Measurements from ENCODE around the gene RHCE. TPM values are rescaled to one million over a fixed set of nuclear protein-coding genes. Genes with fewer than 3 reads are reported as not detected.
A peak's percentile ranks its signal among the peaks of the same experiment; 100 is the strongest.
"Not testable (repeated sequence)": the region's sequence is repeated elsewhere in the genome, so short reads cannot be mapped to it uniquely, and the experiment has no call there.

The RHCE gene
- polyA plus RNA-seq, 1 experiment, result 0.59 TPM

DNA sequence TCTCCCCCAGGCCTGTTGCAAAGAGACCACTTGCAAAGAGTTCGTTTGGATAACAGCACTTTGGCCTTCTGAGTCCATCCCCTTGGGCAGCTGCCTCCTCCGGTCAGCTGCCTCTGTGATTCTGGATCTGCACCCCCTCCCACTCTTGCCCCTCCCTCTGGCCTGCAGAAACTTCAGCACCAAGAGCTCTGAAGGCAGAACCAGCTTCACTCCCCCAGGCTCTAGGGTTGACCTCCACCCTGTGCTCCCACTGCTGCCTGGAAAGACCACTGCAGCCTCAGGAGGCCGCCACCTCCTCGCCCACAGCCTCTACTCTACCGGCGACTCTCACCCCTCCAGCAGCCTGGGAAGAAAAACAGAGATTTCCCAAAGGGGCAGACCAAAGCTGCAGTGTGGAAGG is 6.5 kb downstream of the RHCE start:
- CTCF ChIA-PET, result not testable (repeated sequence)

DNA sequence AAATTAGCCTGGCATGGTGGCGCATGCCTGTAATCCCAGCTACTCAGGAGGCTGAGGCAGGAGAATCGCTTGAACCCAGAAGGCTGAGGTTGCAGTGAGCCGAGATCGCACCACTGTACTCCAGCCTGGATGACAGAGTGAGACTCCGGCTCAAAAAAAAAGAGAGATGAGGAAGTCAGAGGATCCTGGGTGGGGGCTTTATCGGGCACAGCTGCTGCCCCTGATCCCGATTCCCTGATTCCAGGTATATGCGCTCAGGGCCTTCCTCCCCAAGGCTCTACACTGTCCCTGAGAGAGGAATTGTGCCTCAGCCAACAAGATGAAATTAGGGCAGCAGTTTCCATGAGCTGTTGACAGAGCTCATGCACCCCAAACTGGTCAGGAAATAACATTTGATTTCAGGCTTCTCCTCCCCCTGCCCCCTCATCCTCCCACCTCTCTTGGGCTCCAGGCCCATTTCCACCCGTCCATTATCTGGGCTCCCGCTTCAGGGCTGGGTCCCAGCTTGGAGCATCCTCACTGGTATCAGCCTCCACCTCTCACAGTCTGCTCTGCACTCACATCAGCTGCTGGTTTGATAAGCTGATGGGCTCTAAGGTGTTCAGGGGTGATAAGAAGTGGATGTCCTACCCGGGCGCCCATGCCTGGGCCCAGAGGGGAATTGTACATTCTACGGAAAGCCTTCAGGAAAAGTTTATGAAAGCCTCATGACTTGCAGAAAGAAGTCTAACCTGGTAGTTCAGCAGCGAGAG is 7.6 kb downstream of the RHCE start:
- H3K36me3 ChIP-seq (ENCODE audit: control insufficient read depth, insufficient read depth, low read length); DNase-seq (ENCODE audit: low read depth); CTCF ChIA-PET; H3K4me3 ChIP-seq (ENCODE audit: low read depth, low read length); H3K27me3 ChIP-seq (ENCODE audit: control insufficient read depth, insufficient read depth, low read length); POLR2A ChIA-PET: not testable (repeated sequence)

More for the DNA sequence above, 6.5 kb downstream of the RHCE start:
- H3K4me3 ChIP-seq (ENCODE audit: low read depth, low read length); H3K36me3 ChIP-seq (ENCODE audit: control insufficient read depth, insufficient read depth, low read length); H3K27me3 ChIP-seq (ENCODE audit: control insufficient read depth, insufficient read depth, low read length); DNase-seq (ENCODE audit: low read depth); POLR2A ChIA-PET: not testable (repeated sequence)

- H3K27me3 ChIP-seq (ENCODE audit: control insufficient read depth, insufficient read depth, low read length); POLR2A ChIA-PET; H3K36me3 ChIP-seq (ENCODE audit: control insufficient read depth, insufficient read depth, low read length); H3K4me3 ChIP-seq (ENCODE audit: low read depth, low read length); CTCF ChIA-PET; DNase-seq (ENCODE audit: low read depth): not testable (repeated sequence)
These were observed 10.8 kb downstream of the RHCE start for GRCh38 chr1:25409641-25410427.

DNA sequence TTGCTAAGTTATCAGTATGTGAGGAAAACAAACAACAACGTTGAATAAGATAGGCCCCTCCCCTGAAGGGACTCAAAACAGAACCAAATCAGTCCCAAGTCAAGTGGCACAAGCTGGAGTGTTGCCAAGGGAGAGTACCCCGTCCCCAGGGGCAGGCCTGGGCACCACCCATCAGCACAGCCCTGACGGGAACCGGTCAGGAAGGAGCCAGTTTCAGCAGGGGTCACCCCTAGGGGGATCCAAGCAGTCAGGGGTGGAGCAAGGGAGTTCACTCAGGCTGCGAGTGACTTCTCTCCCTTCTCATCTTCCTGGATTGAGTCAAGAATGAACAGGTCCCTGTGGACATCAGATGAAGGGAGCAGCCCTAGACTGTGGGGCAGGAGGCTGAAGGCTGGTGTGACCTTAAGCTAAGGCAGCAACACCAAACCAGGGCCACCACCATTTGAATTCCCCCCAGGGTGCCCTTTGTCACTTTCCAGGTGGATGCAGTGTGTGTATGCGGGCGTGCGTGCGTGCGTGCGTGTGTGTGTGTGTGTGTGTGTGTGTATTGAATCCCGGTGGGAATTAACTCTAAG is 14.8 kb downstream of the RHCE start:
- H3K27me3 ChIP-seq (ENCODE audit: control insufficient read depth, insufficient read depth, low read length); H3K4me3 ChIP-seq (ENCODE audit: low read depth, low read length); DNase-seq (ENCODE audit: low read depth); POLR2A ChIA-PET; H3K36me3 ChIP-seq (ENCODE audit: control insufficient read depth, insufficient read depth, low read length): not testable (repeated sequence)
- CTCF ChIA-PET, result interaction anchor here (2.3 kb wide), 1 partner anchor 115 kb away, joined by 5 read pairs; no protein-coding TSS in a partner anchor

DNA sequence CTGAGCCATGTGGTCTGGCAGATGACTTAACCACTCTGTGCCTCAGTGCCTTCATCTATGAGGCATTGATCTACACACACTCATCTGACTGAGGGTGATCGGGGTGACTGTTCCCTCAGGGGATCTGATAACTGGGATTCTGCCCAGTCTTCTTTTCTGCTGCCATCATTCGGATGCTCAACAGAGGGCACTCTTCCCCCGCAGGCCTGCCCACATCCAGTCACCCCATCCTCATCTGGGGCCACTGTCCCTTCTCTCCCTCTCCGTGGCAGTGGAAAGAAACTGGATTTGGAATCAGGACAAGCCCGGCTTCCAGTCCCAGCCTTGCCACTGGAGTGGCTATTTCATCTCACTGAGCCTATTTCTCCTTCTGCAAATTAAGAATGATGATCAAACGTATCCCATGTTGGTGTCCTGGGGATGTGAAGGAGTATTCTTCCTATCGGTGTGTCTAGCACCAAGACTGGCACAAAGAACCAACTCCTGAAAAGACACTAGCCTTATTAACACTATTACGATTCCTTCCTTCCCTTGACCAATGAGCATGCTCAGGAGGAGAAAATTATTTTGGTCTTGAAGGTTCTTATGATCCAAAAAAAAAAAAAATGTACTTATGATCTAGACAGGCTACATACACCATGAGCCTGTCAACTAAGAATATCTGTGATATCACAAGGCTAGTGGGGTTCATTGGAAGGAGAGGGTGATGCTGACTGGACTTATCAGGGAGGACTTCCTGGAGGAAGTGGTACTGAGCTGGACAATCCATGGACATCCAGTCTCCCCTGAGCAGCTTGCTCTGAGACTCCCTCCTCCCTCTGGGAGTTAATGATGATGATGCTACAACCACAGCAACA is 17.4 kb downstream of the RHCE start:
- POLR2A ChIA-PET; H3K36me3 ChIP-seq (ENCODE audit: control insufficient read depth, insufficient read depth, low read length); DNase-seq (ENCODE audit: low read depth); H3K4me3 ChIP-seq (ENCODE audit: low read depth, low read length); H3K27me3 ChIP-seq (ENCODE audit: control insufficient read depth, insufficient read depth, low read length): not testable (repeated sequence)
- TF ChIP-seq CTCF (IDR thresholded peaks at IDR 0.05; ENCODE audit: insufficient read depth, low read depth, low read length), result peak; percentile 33; the same call in 1 of the 2 replicates
- CTCF ChIA-PET, result interaction anchor here (0.6 kb wide), 5 partner anchors 114 to 406 kb away, joined by 3 to 9 read pairs (median 4); no protein-coding TSS in a partner anchor

GRCh38 chr1:25398079-25398478 is 22.5 kb downstream of the RHCE start:
- H3K4me3 ChIP-seq (ENCODE audit: low read depth, low read length); POLR2A ChIA-PET; H3K36me3 ChIP-seq (ENCODE audit: control insufficient read depth, insufficient read depth, low read length); DNase-seq (ENCODE audit: low read depth); H3K27me3 ChIP-seq (ENCODE audit: control insufficient read depth, insufficient read depth, low read length); CTCF ChIA-PET: not testable (repeated sequence)

GRCh38 chr1:25397549-25397948 is 23.1 kb downstream of the RHCE start:
- POLR2A ChIA-PET; H3K36me3 ChIP-seq (ENCODE audit: control insufficient read depth, insufficient read depth, low read length); CTCF ChIA-PET; DNase-seq (ENCODE audit: low read depth); H3K27me3 ChIP-seq (ENCODE audit: control insufficient read depth, insufficient read depth, low read length); H3K4me3 ChIP-seq (ENCODE audit: low read depth, low read length): not testable (repeated sequence)
